Ecto neural progenitor cell (in vitro differentiated cells): ENCODE data around the gene MACROH2A1.

Experiments
- DNase-seq: peaks from one replicate; pipeline ENCODE4 v3.0.0-alpha.2; 2018; ENCODE audit warnings: low spot score

MACROH2A1 gene

GRCh38 chr5:135315386-135315785 lies 83.6 kb downstream of the MACROH2A1 start:
- no peak for DNase-seq

- DNase-seq = peak; percentile 19
These were observed 85.1 kb downstream of the MACROH2A1 start for GRCh38 chr5:135313946-135314345.

GRCh38 chr5:135313405-135313804 lies 85.6 kb downstream of the MACROH2A1 start:
- DNase-seq = peak; percentile 11

GRCh38 chr5:135312255-135312935 lies 86.6 kb downstream of the MACROH2A1 start:
- DNase-seq = peak; percentile 12

GRCh38 chr5:135310328-135310989 lies 88.6 kb downstream of the MACROH2A1 start:
- DNase-seq = peak; percentile 24

GRCh38 chr5:135309391-135310327 lies 89.4 kb downstream of the MACROH2A1 start:
- peak; percentile 26 for DNase-seq

- DNase-seq = no peak
These were observed 90.3 kb downstream of the MACROH2A1 start for GRCh38 chr5:135308752-135309151.

GRCh38 chr5:135308245-135308644 lies 90.8 kb downstream of the MACROH2A1 start:
- DNase-seq = no peak

- peak; percentile 77 for DNase-seq
These were observed 91.7 kb downstream of the MACROH2A1 start for GRCh38 chr5:135307143-135307903.

GRCh38 chr5:135306557-135306956 lies 92.5 kb downstream of the MACROH2A1 start:
- DNase-seq = no peak

GRCh38 chr5:135304352-135305221 lies 94.4 kb downstream of the MACROH2A1 start:
- no peak for DNase-seq

GRCh38 chr5:135303582-135304173 lies 95.4 kb downstream of the MACROH2A1 start:
- DNase-seq = no peak

- no peak for DNase-seq
These were observed 101.9 kb downstream of the MACROH2A1 start for GRCh38 chr5:135296900-135297816.

GRCh38 chr5:135295852-135296251 lies 103.2 kb downstream of the MACROH2A1 start:
- no peak for DNase-seq

GRCh38 chr5:135294793-135295192 lies 104.2 kb downstream of the MACROH2A1 start:
- DNase-seq = no peak

- no peak for DNase-seq
These were observed 109.4 kb downstream of the MACROH2A1 start for GRCh38 chr5:135289651-135290050.

GRCh38 chr5:135287551-135287950 lies 111.5 kb downstream of the MACROH2A1 start:
- DNase-seq = no peak
